Heart left ventricle (tissue), 16 donors: ENCODE results near the gene GNB1. TPM values are rescaled to one million over a fixed set of nuclear protein-coding genes. Genes with fewer than 3 reads are reported as not detected.

ENCODE experiments used
- ATAC-seq, 4 donors: fragments of 200-7000 bp; cut with Tn5 transposase; one replicate each; pipeline ENCODE4 v1.9.1; 2020 to 2022; ENCODE audit warnings: moderate library complexity in 4 of 4, mild to moderate bottlenecking in 3 of 4, moderate number of reproducible peaks in 1 of 4
- DNase-seq, 5 donors: peaks; one replicate each; pipeline ENCODE4 v3.0.0-alpha.2; 2020
- H3K27ac ChIP-seq, 12 donors: fragments of 200-600 bp; sonication (generic) in 4 of 12; one replicate each; pipeline versions ENCODE4 v1.5.0 to v1.8.0; 2016 to 2022; ENCODE audit warnings: mild to moderate bottlenecking in 2 of 12
- H3K27me3 ChIP-seq, 9 donors: fragments of 200-600 bp; sonication (generic) in 2 of 9; one replicate each; pipeline versions ENCODE4 v1.5.1 to v1.8.0; 2016 to 2022; ENCODE audit warnings: mild to moderate bottlenecking in 3 of 9
- H3K36me3 ChIP-seq, 9 donors: fragments of 200-600 bp; sonication (generic) in 2 of 9; one replicate each; pipeline versions ENCODE4 v1.5.0 to v1.8.0; 2018 to 2022; ENCODE audit warnings: mild to moderate bottlenecking in 2 of 9
- H3K4me1 ChIP-seq, 12 donors: fragments of 200-600 bp; sonication (generic) in 4 of 12; one replicate each; pipeline versions ENCODE4 v1.5.0 to v1.8.0; 2016 to 2022; ENCODE audit warnings: mild to moderate bottlenecking in 3 of 12
- H3K4me3 ChIP-seq, 12 donors: fragments of 200-600 bp; sonication (generic) in 4 of 12; one replicate each; pipeline versions ENCODE4 v1.5.0 to v1.8.0; 2017 to 2022; ENCODE audit warnings: mild to moderate bottlenecking in 9 of 12, moderate library complexity in 4 of 12
- H3K9me3 ChIP-seq, 12 donors: fragments of 200-600 bp; sonication (generic) in 4 of 12; one replicate each; pipeline versions ENCODE4 v1.5.0 to v1.8.0; 2016 to 2022; ENCODE audit warnings: mild to moderate bottlenecking in 1 of 12
- CTCF ChIP-seq, 12 donors: fragments of 200-600 bp; sonication (generic) in 4 of 12; IDR thresholded peaks; one replicate each; pipeline versions ENCODE4 v1.5.0 to v1.8.0; 2018 to 2022; ENCODE audit warnings: antibody characterized with exemption in 12 of 12, mild to moderate bottlenecking in 5 of 12
- POLR2A ChIP-seq, 2 donors: fragments of 450-650 bp; IDR thresholded peaks; one replicate each; pipeline ENCODE4 v1.6.1; 2017; ENCODE audit warnings: antibody characterized with exemption in 2 of 2, mild to moderate bottlenecking in 2 of 2, moderate library complexity in 2 of 2
- WGBS, 4 donors: extraction: QIAGEN DNeasy Blood & Tissue Kit in 2 of 4; methylation state at CpG; one replicate each; pipeline versions ENCODE4 v1.1.5 to v1.1.7; 2013 to 2018; 5-methylcytosine and 5-hydroxymethylcytosine counted together
- intact Hi-C, 10 donors: fragments of 100-400 bp; cut with DNase I; formaldehyde crosslinking; loops; one replicate each; pipeline versions ENCODE4 v1.11.1 to v1.14.2; 2022
- polyA plus RNA-seq, 2 donors: library from polyadenylated mRNA; stranded (reverse); fragments of 200-250 nt; gene quantifications; one replicate each; pipeline ENCODE4 v1.2.3, GENCODE V29; 2013
- total RNA-seq, 9 donors: library from RNA; depleted of rRNA in 2 of 9; stranded (reverse); fragments of >200 nt in 2 of 9; fragmentation: NEBNext Ultra II Directional in 3 of 9; extraction: Animal tissue kit (Norgen Biotek cat#: 25700) in 3 of 9; gene quantifications; one replicate each; pipeline versions ENCODE4 v1.1.0 to v1.2.4, GENCODE V29; 2016 to 2023
- donor health status: ischemic (EF 13 %, LVEDD 7.1; RV severe dilation, severe dysfunction).
- donor health status: healthy with polysubstance abuse.
- donor health status: DM: no; HTN: yes; CAD: no.
- donor health status: DM: no; HTN: no; CAD: no.
- donor health status: ischemic (EF 25% LVEDD 6.9; RV normal size, moderate dysfunction).
- donor health status: ischemic (EF 25% LVEDD 5.7; RV mildly dilated, moderate dysfunction).
- donor health status: healthy.
- donor health status: DM: yes; HTN: yes; CAD: no.
- donor health status: ischemic (EF 35%, LVEDD 5.7; RV mildly dilated, moderate dysfunction).
- donor health status: nonischemic (EF 11% LVEDD 7.7; RV severe dilation, severe dysfunction).
- donor health status: DM: yes; HTN: yes; CAD: no.
- donor health status: PGD.
- donor health status: ischemic (EF 29% LVEDD 5.4; RV normal size, mild dysfunction).
- donor health status: nonischemic (EF 23%, LVEDD 6.1; RV moderate dilation, normal function).

Gene GNB1
- total and polyA plus RNA-seq, 11 donors = 52.9 to 275 (median 172) TPM

DNA sequence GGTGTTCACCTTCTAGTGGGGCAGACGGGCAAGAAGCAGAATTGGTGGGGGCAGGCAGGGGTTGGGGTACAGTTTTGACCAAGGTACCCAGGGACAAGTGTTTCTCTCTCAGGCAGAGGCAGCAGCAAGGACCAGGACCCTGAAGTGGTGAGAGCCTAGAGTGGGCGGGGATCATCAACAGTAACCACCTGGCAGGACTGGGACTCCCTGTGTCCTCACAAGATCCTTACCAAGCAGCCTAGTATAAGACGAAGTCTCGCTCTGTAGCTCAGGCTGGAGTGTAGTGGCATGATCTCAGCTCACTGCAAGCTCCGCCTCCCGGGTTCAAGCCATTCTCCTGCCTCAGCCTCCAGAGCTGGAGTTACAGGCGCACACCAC is 109.4 kb downstream of the GNB1 start:
- WGBS, 4 donors = 79 to 82% (median 81%) methylated on average over 7 of the region's 7 CpGs

DNA sequence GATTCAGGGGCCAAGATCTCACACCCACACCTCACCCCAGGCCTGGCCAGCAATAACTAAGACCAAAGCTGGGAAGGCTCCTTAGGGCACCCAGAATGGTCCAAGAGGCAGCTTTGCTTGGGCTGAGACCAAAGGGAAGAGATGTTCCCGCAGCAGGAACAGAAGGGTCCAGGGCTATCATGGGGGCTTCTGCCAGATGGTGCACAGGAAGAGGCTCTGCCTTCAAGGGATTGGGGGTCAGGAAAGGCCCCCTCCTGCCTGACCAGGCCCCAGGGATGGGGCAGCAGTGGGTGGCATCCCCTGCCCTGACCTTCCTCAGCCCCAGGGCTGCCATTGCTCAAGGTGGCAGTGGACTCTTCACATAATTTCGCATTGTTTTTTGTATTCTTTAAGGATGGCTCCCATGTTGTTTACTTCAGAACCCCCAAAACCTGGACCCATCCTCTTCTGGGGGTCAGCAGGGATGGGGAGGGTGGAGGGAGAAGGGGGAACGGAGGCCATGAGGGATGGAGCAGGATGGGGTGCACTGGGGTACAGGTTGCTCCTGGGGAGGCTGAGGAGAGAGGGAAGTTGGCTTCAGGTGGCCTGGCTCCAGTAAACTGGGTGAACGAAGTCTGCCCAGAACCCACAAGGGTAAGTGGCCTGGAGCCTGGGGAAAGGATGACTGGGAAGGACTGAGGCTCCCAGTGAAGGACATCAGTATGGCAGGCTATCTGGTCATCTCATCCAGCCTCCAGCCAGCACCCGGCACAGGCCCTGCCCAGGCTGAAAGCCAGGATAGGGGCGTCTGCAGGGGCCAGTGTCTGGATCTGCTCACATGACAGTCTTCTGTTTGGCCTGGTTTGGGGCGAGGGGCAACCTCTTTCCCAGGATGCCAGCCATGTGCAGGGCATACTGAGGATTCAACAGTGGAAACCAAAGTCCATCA is 110.0 kb downstream of the GNB1 start:
- no peaks in the 10 kb centered on the region for H3K9me3 ChIP-seq
- 70 to 73% (median 72%) methylated on average over 7 of the region's 7 CpGs for WGBS, 4 donors
- H3K27ac ChIP-seq = peak overlapping the region in 9 of 12 donors; percentile 3 to 96 (median 41)
- H3K27me3 ChIP-seq = no peaks in the 10 kb centered on the region
- ATAC-seq (peak in 1 of 4 donors; percentile 12), DNase-seq (no peak)
- peak overlapping the region in 2 of 12 donors; percentile 75 to 91 for H3K4me3 ChIP-seq
- no peak for TF ChIP-seq POLR2A (IDR thresholded peaks at IDR 0.05)
- TF ChIP-seq CTCF (IDR thresholded peaks at IDR 0.05) = no peak
- peaks cover 0 to 16% (median 15%) of the 10 kb centered on the region in 9 donors for H3K36me3 ChIP-seq
- H3K4me1 ChIP-seq = peaks cover 10 to 75% (median 58%) of the 10 kb centered on the region in 12 donors
- intact Hi-C loops = loop anchor here in 2 of 10 donors (5.0 to 10.0 kb wide), 2 partner anchors 114 to 126 kb away; partner anchors contain the start of gene GNB1 (in 1 of the 2)

More for the DNA sequence above, 109.4 kb downstream of the GNB1 start:
- H3K27ac ChIP-seq = peak overlapping the region in 4 of 12 donors; percentile 53 to 96 (median 68)
- peaks cover 0 to 22% (median 21%) of the 10 kb centered on the region in 9 donors for H3K36me3 ChIP-seq
- TF ChIP-seq CTCF (IDR thresholded peaks at IDR 0.05) (no peak), POLR2A (IDR thresholded peaks at IDR 0.05) (no peak)
- no peaks in the 10 kb centered on the region for H3K9me3 ChIP-seq
- no peak for ATAC-seq
- no peak for DNase-seq
- H3K4me3 ChIP-seq = no peak overlapping the region
- peaks cover 10 to 69% (median 52%) of the 10 kb centered on the region in 12 donors for H3K4me1 ChIP-seq
- H3K27me3 ChIP-seq = no peaks in the 10 kb centered on the region
- intact Hi-C loops = loop anchor here in 2 of 10 donors (5.0 to 10.0 kb wide), 2 partner anchors 113 to 126 kb away; partner anchors contain the start of gene GNB1 (in 1 of the 2)

DNA sequence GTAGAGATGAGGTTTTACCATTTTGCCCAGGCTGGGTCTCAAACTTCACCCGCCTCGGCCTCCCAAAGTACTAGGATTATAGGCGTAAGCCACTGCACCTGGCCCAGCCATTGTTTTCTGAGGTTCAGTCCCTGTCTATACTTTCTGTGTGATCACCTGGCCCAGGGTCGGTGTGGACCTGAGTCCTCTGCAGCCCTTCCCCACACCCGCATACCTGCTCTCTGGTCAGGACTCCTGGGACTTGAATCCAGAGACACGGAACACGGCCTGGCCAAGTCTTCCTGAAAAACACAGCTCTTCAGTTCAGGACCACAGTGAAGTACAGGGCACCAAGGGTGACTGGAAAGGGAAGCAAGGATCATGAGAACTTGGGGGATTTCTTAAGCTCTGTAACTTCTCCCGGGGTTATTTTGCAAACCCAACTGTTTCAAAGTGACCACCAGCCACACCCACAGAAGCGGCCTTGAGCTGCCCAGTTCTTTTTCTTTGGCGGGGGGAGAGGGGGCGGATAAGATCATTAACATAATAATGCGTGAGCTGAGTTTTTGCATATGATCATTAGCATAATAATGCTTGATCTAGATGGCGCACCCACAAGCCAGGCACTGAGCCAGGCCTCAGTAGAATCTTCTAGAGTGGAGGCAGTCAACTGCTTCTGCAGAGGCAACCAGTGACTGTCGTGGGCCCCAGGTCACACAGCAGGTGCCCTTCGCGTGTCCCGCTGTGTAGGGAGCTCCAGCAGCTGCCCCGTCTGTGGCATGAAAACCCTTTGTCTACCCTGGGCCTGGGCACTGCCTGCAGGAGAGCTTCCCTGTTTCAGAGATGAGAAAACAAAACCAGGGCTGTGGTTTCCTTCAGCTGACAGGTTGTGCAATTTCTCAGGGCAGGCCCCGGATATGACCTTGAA is 110.9 kb downstream of the GNB1 start:
- WGBS, 4 donors = 73 to 80% (median 76%) methylated on average over 18 to 19 of the region's 19 CpGs
- TF ChIP-seq POLR2A (IDR thresholded peaks at IDR 0.05) (no peak), CTCF (IDR thresholded peaks at IDR 0.05) (no peak)
- ATAC-seq (peak in 3 of 4 donors; percentile 29 to 49 (median 30)), DNase-seq (peak; percentile 33 to 63 (median 61))
- intact Hi-C loops = loop anchor here in 9 of 10 donors (2.0 to 10.0 kb wide), 5 partner anchors 111 to 127 kb away; partner anchors contain the start of gene GNB1 (in 4 of the 9)
- Histone ChIP-seq H3K36me3 (peaks cover 0 to 7% (median 5%) of the 10 kb centered on the region in 9 donors), H3K9me3 (no peaks in the 10 kb centered on the region), H3K27me3 (no peaks in the 10 kb centered on the region), H3K4me1 (peaks cover 10 to 84% (median 66%) of the 10 kb centered on the region in 12 donors), H3K27ac (peak overlapping the region in 11 of 12 donors; percentile 4 to 96 (median 43)), H3K4me3 (peak overlapping the region in 7 of 12 donors; percentile 18 to 91 (median 81))
